Left cardiac atrium (tissue), 4 donors: ENCODE data around the gene HCK. TPM values are rescaled to one million over a fixed set of nuclear protein-coding genes. Genes with fewer than 3 reads are reported as not detected.
"Not testable (repeated sequence)": the region's sequence is repeated elsewhere in the genome, so short reads cannot be mapped to it uniquely, and the experiment has no call there.

Experiments
- ATAC-seq, 2 donors: fragments of 200-7000 bp; cut with Tn5 transposase; one replicate each; pipeline ENCODE4 v1.9.1; 2020; ENCODE audit warnings: mild to moderate bottlenecking in 2 of 2, moderate library complexity in 2 of 2
- DNase-seq: peaks from one replicate; pipeline ENCODE4 v3.0.0-alpha.2; 2020
- intact Hi-C, 2 donors: fragments of 100-400 bp; cut with DNase I; formaldehyde crosslinking; loops; one replicate each; pipeline versions ENCODE4 v1.14.1 to v1.15.1; 2022 to 2023
- total RNA-seq, 2 donors: library from RNA; stranded (reverse); fragmentation: NEBNext Ultra II Directional; extraction: Animal tissue kit (Norgen Biotek cat#: 25700); gene quantifications; one replicate each; pipeline ENCODE4 v1.2.1, GENCODE V29; 2021
- donor health status: DM: no; HTN: yes; CAD: no.
- donor health status: DM: no; HTN: yes; CAD: no; lungs with severe emphysema.
- donor health status: DM: yes; HTN: yes; CAD: no.
- donor health status: Dilated cardiomyopathy.

The HCK gene
- total RNA-seq, 2 donors from 2014 or later = 11.1 to 14.1 TPM

DNA sequence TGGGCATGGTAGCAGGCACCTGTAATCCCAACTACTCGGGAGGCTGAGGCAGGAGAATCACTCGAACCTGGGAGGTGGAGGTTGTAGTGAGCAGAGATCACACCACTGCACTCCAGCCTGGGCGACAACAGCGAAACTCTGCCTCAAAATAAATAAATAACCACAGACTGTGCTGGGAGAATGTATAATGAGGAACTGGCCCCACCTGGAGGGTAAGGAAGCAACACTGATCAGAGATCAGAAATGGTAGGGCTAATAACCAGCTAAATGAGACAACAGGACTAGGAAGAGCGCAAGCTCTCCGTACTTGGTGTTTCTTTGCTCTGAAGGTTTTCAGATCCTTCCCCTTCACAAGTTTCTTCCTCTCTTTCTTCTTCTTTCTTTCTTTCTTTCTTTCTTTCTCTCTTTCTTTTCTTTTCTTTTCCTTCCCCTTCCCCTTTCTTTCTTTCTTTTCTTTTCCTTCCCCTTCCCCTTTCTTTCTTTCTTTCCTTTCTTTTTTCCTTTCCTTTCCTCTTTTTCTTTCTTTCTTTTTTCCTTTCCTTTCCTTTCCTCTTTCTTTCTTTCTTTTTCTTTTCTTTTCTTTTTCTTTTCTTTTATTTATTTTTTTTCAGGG is 27.3 kb upstream of the HCK start:
- no peak for DNase-seq
- no peak for ATAC-seq
- intact Hi-C loops = no loop called here

GRCh38 chr20:32027643-32028042 is 24.4 kb upstream of the HCK start:
- intact Hi-C loops = no loop called here
- ATAC-seq = no peak
- DNase-seq = no peak

GRCh38 chr20:32028647-32029372 is 23.2 kb upstream of the HCK start:
- intact Hi-C loops = no loop called here
- DNase-seq (no peak), ATAC-seq (no peak)

DNA sequence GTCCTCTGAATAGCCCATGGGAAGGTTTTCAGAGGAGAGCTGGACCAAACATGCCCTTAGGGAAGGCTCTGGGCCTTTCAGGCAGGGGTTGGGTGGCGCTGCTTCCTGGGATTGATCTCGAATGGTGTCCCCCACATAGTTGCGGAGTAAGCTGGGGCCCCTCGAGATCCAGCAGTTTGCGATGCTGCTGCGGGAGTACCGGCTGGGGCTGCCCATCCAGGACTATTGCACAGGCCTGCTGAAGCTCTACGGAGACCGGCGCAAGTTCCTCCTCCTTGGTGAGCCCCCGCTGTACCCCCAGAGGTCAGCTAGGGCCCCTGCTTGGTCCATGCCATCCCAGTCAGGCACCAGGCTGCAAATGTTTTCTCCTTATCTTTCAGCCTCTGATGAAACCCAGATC is 22.5 kb upstream of the HCK start:
- no peak for DNase-seq
- intact Hi-C loops = no loop called here
- no peak for ATAC-seq

DNA sequence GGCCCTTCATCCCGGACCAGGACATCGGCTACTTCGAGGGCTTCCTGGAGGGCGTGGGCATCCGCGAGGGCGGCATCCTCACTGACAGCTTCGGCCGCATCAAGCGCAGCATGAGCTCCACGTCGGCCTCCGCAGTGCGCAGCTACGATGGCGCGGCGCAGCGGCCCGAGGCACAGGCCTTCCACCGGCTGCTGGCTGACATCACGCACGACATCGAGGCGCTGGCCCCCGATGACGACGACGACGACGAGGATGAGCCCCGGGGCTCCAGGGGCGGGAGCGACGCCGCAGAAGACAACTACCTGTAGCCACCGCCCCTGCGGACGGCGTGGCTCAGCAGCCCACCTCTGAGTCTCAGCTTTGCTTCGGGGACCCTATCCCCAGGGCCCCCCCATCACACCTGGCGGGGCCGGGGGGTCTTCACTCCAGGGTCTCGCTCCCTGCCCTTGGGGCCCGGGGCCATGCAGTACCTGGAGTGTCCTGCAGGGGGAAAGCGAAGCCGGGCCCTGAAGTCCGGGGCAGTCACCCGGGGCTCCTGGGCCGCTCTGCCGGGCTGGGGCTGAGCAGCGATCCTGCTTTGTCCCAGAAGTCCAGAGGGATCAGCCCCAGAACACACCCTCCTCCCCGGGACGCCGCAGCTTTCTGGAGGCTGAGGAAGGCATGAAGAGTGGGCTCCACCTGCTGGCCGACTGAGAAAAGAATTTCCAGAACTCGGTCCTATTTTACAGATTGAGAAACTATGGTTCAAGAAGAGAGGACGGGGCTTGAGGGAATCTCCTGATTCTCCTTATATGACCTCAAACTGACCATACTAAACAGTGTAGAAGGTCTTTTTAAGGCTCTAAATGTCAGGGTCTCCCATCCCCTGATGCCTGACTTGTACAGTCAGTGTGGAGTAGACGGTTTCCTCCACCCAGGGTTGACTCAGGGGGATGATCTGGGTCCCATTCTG is 20.8 kb upstream of the HCK start:
- DNase-seq (peak; percentile 86), ATAC-seq (peak; percentile 90 to 91)
- intact Hi-C loops = loop anchor here (2.0 to 10.0 kb wide), 4 partner anchors 176 to 209 kb away; no protein-coding TSS in a partner anchor

DNA sequence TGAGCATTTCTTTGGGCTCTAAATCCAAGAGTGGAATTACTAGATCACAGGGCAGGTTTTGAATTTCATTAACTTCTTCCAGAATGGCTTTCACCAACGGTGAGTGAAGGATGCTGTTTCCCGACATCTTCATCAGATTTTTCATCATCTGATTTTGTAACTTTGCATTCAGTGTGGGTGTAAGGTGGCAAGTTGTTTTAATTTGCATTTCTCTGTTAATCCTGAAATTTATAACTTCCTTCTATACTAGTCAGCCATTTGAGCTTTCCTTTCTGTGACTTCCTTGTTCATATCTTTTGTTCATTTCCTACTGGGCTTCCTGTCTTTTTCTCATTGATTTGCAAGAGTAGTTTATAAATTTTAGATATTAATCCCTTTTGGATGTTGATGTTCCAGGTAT is 18.7 kb upstream of the HCK start:
- ATAC-seq = no peak
- intact Hi-C loops = loop anchor here (5.0 to 10.0 kb wide), 3 partner anchors 181 to 211 kb away; no protein-coding TSS in a partner anchor

DNA sequence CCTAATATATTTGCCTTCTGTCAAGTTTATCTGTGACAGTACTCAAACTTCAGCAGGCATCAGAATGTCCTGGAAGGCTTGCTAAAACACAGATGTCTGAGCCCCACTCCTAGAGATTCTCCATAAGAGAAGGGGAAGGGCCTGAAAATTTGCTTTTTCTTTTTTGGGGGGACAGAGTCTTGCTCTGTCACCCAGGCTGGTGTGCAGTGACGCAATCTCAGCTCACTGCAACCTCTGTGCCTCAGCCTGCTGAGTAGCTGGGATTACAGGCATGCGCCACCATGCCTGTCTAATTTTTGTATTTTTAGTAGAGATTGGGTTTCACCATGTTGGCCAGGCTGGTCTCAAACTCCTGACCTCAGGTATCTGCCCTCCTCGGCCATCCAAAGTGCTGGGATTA is 18.3 kb upstream of the HCK start:
- not testable (repeated sequence) for ATAC-seq, DNase-seq
- intact Hi-C loops = loop anchor here (5.0 to 10.0 kb wide), 3 partner anchors 181 to 211 kb away; no protein-coding TSS in a partner anchor

More for the DNA sequence above, 18.7 kb upstream of the HCK start:
- DNase-seq = no peak

DNA sequence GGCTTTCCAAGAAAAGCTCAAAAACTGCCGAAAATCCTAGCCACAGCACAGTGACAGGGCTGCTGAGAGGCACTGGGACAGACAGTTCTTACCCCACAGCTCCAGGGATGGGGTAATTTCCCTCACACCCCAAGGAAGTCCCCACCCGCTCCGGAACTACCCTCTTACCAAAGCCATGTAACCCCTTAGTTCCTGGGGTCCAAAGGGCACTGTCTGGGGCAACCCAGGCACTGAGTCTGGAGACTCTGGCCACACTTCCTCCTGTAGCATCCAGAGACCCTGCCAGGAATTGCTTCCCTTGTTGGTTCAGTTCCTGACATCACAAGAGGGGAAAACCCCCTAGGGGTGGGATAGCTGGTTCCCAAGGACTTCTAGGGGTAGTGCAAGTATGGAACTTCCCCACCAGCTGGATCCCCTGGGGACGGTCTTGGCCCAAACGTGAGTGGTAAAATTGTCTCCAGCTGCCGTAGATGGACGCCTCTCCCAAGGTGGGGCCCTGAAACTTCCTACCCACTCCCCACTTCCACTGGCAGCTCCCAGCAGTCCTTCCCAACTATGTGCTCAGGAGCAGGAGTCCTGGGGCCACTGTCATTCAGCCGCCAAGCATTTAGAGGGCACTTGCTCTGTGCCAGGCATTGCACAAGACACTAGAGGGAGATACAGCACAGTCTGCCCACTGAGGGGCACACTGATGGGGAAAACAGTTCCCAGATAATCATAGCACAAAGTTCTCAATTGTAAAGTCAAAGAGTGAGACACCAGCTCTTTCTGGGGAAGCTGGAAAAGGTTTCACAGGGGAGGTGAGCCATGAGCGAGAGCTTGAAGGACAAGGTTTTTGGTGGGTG is 17.2 kb upstream of the HCK start:
- intact Hi-C loops = loop anchor here (5.0 to 10.0 kb wide), 3 partner anchors 183 to 213 kb away; no protein-coding TSS in a partner anchor
- ATAC-seq = peak in 1 of 2 donors; percentile 26
- no peak for DNase-seq

- intact Hi-C loops = loop anchor here in 1 of 2 donors (10.0 kb wide), 1 partner anchor 211 kb away; no protein-coding TSS in a partner anchor
- ATAC-seq (no peak), DNase-seq (no peak)
Observed at GRCh38 chr20:32035426-32035779, 16.6 kb upstream of the HCK start.

DNA sequence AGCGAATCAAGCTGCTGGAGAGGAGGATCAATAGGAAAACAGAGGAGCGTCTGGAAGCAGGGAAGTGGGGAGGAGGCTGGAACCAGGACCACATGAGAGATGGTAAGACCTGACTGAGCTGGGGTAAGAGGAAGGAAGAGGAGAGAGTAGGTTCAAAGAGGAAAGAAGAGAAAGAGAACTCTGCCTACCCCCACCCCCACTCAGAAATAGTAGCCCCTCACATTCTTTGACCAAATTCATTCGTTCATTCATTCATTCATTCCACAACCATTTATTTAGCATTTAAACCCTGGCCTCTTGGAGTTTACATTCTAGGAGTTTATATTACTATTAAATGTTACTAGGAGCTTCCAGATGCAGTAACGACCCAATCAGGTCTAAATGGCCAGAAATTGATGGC is 15.8 kb upstream of the HCK start:
- intact Hi-C loops = loop anchor here in 1 of 2 donors (10.0 kb wide), 1 partner anchor 211 kb away; no protein-coding TSS in a partner anchor
- DNase-seq (no peak), ATAC-seq (no peak)

DNA sequence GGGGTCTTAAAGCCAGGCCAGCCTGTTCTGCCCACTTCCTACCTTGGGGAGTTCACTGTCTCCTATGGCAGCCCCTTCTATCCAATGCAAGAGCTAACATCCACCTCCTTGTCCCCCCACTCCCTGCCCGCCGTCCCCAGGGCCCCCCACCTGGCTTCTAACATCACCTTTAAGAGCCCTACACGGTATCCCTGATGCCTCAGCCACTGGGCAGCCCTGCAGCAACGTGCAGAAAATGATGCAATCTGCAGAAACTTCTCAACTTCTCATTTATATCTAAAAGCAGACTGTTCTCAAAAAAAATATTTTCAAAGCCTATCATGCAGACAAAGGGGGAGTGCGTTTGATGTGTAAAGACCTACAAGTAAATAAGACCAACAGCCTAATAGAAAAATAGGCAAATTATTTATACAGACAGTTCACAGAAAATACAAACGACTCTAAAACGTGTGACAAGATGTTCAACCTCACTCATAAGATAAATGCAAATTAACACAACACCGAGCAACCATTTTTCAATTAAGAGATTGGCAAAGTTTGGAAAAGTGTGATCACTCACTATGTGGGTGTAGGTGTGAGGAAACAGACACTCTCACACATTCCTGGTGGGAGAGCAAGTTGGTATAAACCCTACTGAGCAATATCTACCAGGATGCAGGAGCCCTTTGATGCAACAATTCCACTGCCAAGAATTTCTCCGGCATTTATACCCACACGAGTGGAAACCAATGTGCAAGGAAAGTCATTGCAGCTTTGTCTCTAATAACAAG is 15.1 kb upstream of the HCK start:
- intact Hi-C loops = loop anchor here in 1 of 2 donors (10.0 kb wide), 1 partner anchor 212 kb away; no protein-coding TSS in a partner anchor
- DNase-seq = no peak
- ATAC-seq = no peak

DNA sequence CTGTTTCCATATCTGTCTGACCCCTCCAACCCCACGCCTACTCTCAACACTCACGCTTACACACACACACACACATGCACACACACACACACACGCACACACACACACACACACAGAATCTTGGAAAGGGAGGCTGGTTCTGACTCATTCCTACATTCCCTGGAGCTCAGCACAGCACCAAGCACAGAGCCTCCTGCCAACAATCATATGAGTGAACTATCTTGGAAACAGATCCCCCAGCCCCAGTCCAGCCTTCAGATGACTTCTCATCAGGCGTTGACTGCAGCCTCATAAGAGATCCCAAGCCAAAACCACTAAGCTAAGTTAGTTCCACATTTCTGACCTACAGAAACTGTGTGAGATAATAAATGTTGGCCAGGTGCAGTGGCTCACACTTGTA is 14.1 kb upstream of the HCK start:
- no peak for ATAC-seq
- no peak for DNase-seq
- intact Hi-C loops = loop anchor here in 1 of 2 donors (10.0 kb wide), 1 partner anchor 213 kb away; no protein-coding TSS in a partner anchor

GRCh38 chr20:32040142-32040953 is 11.7 kb upstream of the HCK start:
- intact Hi-C loops = no loop called here
- peak; percentile 63 to 91 for ATAC-seq
- peak; percentile 48 for DNase-seq

DNA sequence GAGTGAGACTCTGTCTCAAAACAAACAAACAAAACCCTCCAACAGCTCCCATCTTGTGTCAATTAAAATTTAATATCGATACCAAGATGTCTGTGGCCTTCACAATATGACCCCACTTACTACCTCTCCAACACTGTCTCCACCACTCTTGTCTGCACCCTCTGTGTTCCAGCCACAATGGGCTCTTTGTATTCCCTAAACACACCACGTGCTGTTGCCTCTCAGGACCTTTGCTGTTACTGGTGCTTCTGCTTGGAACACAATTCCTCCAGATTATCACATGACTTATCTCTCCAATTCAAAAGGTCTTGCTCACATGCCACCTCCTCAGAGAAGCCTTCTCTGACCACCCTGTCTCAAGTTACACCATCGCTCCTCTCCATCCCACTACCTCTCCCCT is 6.0 kb upstream of the HCK start:
- intact Hi-C loops = no loop called here
- ATAC-seq (no peak), DNase-seq (no peak)

GRCh38 chr20:32050324-32050841 is 1.7 kb upstream of the HCK start:
- intact Hi-C loops = no loop called here
- no peak for ATAC-seq
- no peak for DNase-seq

- peak; percentile 55 for DNase-seq
- intact Hi-C loops = no loop called here
- ATAC-seq = peak; percentile 67 to 78
Observed at GRCh38 chr20:32050851-32051556, 1.0 kb upstream of the HCK start.
